ENCODE measurements around the gene SLC28A1.
"Not testable (repeated sequence)": the region's sequence is repeated elsewhere in the genome, so short reads cannot be mapped to it uniquely, and the experiment has no call there.

Gene SLC28A1

GRCh38 chr15:84976746-84977345 is 92.4 kb downstream of the SLC28A1 start:
- DNase-seq = no peak

GRCh38 chr15:84979651-84980050 is 95.2 kb downstream of the SLC28A1 start:
- DNase-seq = no peak

DNA sequence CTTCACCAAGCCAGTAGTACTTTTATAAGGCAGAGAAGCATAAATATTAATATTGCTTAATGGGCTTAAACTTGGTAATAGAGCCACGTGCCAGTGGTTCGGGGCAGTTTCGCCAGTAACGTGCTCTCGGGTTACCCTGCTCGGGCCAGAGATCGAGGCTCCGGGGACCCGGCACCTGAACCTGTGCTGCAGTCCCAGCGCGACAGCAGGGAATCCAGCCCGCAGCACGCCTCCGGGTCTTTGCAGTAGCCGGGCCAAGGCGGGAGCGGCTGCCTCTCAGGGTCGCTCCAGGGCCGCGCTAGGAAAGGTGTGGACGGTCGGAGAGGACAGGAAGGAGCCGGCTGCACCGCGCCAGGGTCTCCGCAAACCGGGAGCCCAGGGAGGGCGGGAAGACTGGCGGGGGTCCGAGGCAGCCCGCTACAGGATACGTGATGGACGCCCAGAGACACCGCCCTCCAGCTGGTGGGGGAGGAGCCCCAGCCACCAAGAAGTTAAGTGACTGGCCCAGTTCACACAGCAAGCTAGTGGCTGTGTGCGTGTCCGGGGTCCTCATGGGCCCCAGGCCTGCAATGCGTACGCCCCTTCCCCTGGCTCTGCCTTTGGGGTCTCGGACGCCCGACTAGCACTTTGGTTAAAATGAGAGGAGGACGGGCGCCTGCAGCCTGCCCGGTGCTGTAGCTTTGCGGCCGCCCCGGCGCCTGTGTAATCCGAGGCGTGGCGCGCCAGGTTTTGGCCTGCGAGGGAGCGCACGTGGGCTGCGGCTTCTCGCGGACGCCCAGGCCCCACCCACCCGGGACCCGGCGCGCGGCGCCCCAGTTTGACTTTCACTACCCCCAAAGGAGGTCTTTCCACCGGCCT is 96.0 kb downstream of the SLC28A1 start:
- peak; percentile 89 for DNase-seq

GRCh38 chr15:84981054-84981710 is 96.7 kb downstream of the SLC28A1 start:
- DNase-seq = peak; percentile 94

DNA sequence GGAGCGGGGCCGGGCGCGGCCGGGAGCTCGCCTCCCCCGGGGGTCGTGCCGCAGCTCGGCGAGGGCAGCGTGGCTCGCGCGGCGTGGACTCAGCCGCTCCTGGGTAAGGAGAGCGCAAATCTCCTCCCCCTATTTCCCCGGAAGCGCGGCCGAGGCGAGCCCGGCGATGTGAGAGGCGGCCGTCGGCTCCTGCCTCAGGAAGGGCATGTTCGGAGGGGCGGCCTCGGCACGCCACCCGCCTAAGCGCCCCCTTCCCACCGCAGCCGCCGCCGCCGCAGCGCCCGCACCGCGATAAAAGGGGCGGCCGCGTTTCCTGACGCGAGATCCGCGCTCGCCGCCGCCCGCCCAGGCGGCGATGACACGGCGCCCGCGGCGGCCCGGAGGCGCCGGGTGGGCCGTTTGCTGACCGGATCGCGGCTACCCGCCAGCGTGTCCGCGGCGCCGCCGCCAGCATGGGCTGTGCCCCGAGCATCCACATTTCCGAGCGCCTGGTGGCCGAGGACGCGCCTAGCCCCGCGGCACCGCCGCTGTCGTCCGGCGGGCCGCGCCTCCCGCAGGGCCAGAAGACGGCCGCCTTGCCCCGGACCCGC is 97.3 kb downstream of the SLC28A1 start, which contains the start of gene PDE8A:
PDE8A (plus strand) TSS at position 146 of the 590 bp plus-strand sequence; CDS start at position 453, 307 bp downstream.
- DNase-seq = peak; percentile 56

- no peak for DNase-seq
Observed at GRCh38 chr15:84982301-84982920, 97.9 kb downstream of the SLC28A1 start.

DNA sequence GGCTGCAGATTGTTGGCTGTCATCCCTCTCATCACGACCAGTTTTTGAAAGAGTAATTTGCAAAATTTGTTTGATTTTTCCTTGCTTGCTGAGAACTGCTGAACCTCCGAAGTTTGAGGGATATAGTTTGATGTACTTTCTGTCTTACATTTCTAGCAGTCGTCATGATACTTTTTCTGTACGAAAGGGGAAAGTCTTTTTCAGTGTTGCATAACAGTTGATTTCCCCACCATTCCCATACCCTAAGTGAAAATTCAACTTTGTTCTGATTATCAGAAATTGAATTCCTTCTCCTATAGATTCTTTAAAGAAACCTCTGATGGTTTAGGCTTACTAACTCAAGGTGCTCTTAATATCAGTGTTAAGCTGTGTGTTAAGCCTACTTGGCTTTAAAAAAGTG is 98.8 kb downstream of the SLC28A1 start:
- DNase-seq = no peak

GRCh38 chr15:84983711-84984110 is 99.2 kb downstream of the SLC28A1 start:
- no peak for DNase-seq

- DNase-seq = no peak
Observed at GRCh38 chr15:84985158-84985557, 100.7 kb downstream of the SLC28A1 start.

- DNase-seq = not testable (repeated sequence)
Observed at GRCh38 chr15:84987351-84987750, 102.9 kb downstream of the SLC28A1 start.

- no peak for DNase-seq
Observed at GRCh38 chr15:84987949-84988624, 103.6 kb downstream of the SLC28A1 start.

- DNase-seq = no peak
Observed at GRCh38 chr15:84988909-84989644, 104.6 kb downstream of the SLC28A1 start.

DNA sequence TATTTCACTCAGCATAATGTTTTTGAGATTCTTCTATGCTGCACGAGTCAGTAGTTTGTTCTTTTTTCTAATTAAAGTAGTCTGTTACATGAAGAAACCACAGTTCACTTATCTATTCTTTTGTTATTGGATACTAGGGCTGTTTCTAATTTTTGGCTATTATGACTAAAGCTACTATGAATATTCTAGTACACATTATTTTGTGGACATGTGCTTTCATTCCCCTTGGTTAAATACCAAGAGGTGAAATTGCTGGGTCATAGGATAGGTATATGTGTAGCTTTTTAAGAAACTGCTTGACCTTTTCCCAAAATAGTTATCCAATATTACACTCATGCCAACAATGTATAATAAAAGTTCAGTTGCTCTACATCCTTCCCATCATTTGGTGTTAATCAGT is 106.0 kb downstream of the SLC28A1 start:
- DNase-seq = no peak

DNA sequence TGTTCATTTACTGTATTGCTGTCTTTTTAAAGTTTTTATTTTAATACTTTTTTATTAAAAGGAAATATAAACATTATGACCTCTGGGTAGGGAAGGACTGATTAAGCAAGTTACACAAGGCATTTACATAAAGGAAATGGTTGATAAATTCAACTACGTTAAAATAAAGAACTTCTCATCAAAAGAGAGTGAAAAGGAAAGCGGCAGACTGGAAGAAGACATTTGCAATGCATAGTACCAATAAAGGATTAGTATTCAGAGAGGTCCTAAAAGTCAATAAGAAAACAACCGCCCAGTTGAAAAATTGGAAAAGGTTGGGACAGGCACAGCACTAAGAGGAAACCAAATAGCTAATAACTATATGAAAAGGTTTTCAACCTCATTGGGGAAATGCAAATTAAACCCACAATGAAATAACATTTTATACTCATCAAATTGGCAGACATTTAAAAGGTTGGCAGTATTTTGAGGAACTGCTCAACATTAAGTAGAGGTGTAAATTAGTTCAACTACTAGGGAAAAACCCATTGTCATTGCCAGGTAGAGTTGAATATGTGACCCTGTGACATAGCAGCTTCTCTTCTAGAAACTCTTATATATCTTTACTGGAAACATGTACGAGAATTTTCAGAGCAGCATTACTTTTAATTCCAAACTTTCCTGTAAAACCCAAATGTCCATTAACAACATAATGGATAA is 106.7 kb downstream of the SLC28A1 start:
- DNase-seq = no peak

- no peak for DNase-seq
Observed at GRCh38 chr15:84992157-84992944, 107.9 kb downstream of the SLC28A1 start.
